Measurements from ENCODE around the gene MYH1. TPM values are rescaled to one million over a fixed set of nuclear protein-coding genes. Genes with fewer than 3 reads are reported as not detected.
"Not testable (repeated sequence)": the region's sequence is repeated elsewhere in the genome, so short reads cannot be mapped to it uniquely, and the experiment has no call there.

The MYH1 gene
- under 1 TPM; 0.04 to 0.06 (median 0.05) TPM for polyA plus RNA-seq (ENCODE audit: insufficient read length in 4 of 4)

- DNase-seq (ENCODE audit: low read depth in 4 of 4, low spot score in 3 of 4) = no peak
Measured at GRCh38 chr17:10518271-10519037, at the start of gene MYH1. Gene MYH1 (minus strand): TSS chr17:10518542. CDS start chr17:10516642, 1,900 bp downstream.

- DNase-seq (ENCODE audit: low read depth in 4 of 4, low spot score in 3 of 4) = no peak
Measured at GRCh38 chr17:10563991-10564660, 45.8 kb upstream of the MYH1 start.

GRCh38 chr17:10558049-10558448, 39.7 kb upstream of the MYH1 start:
- DNase-seq (ENCODE audit: low read depth in 4 of 4, low spot score in 3 of 4) = no peak

GRCh38 chr17:10557422-10557821, 39.1 kb upstream of the MYH1 start:
- DNase-seq (ENCODE audit: low read depth in 4 of 4, low spot score in 3 of 4) = no peak

GRCh38 chr17:10556301-10557005, 38.1 kb upstream of the MYH1 start:
- DNase-seq (ENCODE audit: low read depth in 4 of 4, low spot score in 3 of 4) = no peak

- DNase-seq (ENCODE audit: low read depth in 4 of 4, low spot score in 3 of 4) = no peak
Measured at GRCh38 chr17:10550014-10550413, 31.7 kb upstream of the MYH1 start.

GRCh38 chr17:10549096-10549842, 30.9 kb upstream of the MYH1 start, which contains the start of gene MYH2:
Gene MYH2 (minus strand): TSS chr17:10549658. CDS start chr17:10547920, 1,738 bp downstream.
- no peak for DNase-seq (ENCODE audit: low read depth in 4 of 4, low spot score in 3 of 4)

- no peak for DNase-seq (ENCODE audit: low read depth in 4 of 4, low spot score in 3 of 4)
Measured at GRCh38 chr17:10547351-10547750, 29.0 kb upstream of the MYH1 start.

GRCh38 chr17:10543486-10543885, 25.1 kb upstream of the MYH1 start:
- DNase-seq (ENCODE audit: low read depth in 4 of 4, low spot score in 3 of 4) = not testable (repeated sequence)

- DNase-seq (ENCODE audit: low read depth in 4 of 4, low spot score in 3 of 4) = not testable (repeated sequence)
Measured at GRCh38 chr17:10541179-10541578, 22.8 kb upstream of the MYH1 start.

GRCh38 chr17:10532026-10532425, 13.7 kb upstream of the MYH1 start:
- DNase-seq (ENCODE audit: low read depth in 4 of 4, low spot score in 3 of 4) = no peak

- no peak for DNase-seq (ENCODE audit: low read depth in 4 of 4, low spot score in 3 of 4)
Measured at GRCh38 chr17:10527419-10527818, 9.1 kb upstream of the MYH1 start.

GRCh38 chr17:10526517-10526916, 8.2 kb upstream of the MYH1 start:
- DNase-seq (ENCODE audit: low read depth in 4 of 4, low spot score in 3 of 4) = no peak

- no peak for DNase-seq (ENCODE audit: low read depth in 4 of 4, low spot score in 3 of 4)
Measured at GRCh38 chr17:10523064-10523463, 4.7 kb upstream of the MYH1 start.

GRCh38 chr17:10521949-10522348, 3.6 kb upstream of the MYH1 start:
- no peak for DNase-seq (ENCODE audit: low read depth in 4 of 4, low spot score in 3 of 4)

- no peak for DNase-seq (ENCODE audit: low read depth in 4 of 4, low spot score in 3 of 4)
Measured at GRCh38 chr17:10516638-10517037, 1.7 kb downstream of the MYH1 start.

GRCh38 chr17:10516065-10516464, 2.3 kb downstream of the MYH1 start:
- no peak for DNase-seq (ENCODE audit: low read depth in 4 of 4, low spot score in 3 of 4)

GRCh38 chr17:10513299-10514067, 4.9 kb downstream of the MYH1 start:
- no peak for DNase-seq (ENCODE audit: low read depth in 4 of 4, low spot score in 3 of 4)

GRCh38 chr17:10512856-10513255, 5.5 kb downstream of the MYH1 start:
- DNase-seq (ENCODE audit: low read depth in 4 of 4, low spot score in 3 of 4) = no peak

- no peak for DNase-seq (ENCODE audit: low read depth in 4 of 4, low spot score in 3 of 4)
Measured at GRCh38 chr17:10499950-10500349, 18.4 kb downstream of the MYH1 start.
